Measurements from ENCODE around the gene LTBP3. TPM values are rescaled to one million over a fixed set of nuclear protein-coding genes. Genes with fewer than 3 reads are reported as not detected.

The LTBP3 gene
- total and polyA plus RNA-seq, 2 of the 4 experiments (the other 2 are of a cell fraction) = 6.6 to 145 TPM

- TF ChIP-seq ELK1 (IDR thresholded peaks at IDR 0.05; ENCODE audit: borderline replicate concordance, low read depth, low read length) = no peak
Observed at GRCh38 chr11:65493367-65494176, 64.6 kb downstream of the LTBP3 start (continued).

Data from IMR-90 (cell line).